ENCODE data around the gene MB.

Gene MB

GRCh38 chr22:35648066-35649025, 31.2 kb upstream of the MB start, which contains the start of gene APOL6:
APOL6 (plus strand) TSS chr22:35648446; CDS start chr22:35656426, 7,980 bp downstream.
- TF ChIP-seq, protein P1, sequence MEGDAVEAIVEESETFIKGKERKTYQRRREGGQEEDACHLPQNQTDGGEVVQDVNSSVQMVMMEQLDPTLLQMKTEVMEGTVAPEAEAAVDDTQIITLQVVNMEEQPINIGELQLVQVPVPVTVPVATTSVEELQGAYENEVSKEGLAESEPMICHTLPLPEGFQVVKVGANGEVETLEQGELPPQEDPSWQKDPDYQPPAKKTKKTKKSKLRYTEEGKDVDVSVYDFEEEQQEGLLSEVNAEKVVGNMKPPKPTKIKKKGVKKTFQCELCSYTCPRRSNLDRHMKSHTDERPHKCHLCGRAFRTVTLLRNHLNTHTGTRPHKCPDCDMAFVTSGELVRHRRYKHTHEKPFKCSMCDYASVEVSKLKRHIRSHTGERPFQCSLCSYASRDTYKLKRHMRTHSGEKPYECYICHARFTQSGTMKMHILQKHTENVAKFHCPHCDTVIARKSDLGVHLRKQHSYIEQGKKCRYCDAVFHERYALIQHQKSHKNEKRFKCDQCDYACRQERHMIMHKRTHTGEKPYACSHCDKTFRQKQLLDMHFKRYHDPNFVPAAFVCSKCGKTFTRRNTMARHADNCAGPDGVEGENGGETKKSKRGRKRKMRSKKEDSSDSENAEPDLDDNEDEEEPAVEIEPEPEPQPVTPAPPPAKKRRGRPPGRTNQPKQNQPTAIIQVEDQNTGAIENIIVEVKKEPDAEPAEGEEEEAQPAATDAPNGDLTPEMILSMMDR (IDR thresholded peaks at IDR 0.05), result no peak
- no peak for TF ChIP-seq ZFX (IDR thresholded peaks at IDR 0.05; ENCODE audit: borderline replicate concordance)
- H3K27ac ChIP-seq, result no peak within 1 kb of the TSS

- no peak for TF ChIP-seq ZFX (IDR thresholded peaks at IDR 0.05; ENCODE audit: borderline replicate concordance)
- TF ChIP-seq, protein P1 (IDR thresholded peaks at IDR 0.05), result no peak
- H3K27ac ChIP-seq, result no peak overlapping the region
Measured at GRCh38 chr22:35645646-35646045, 28.5 kb upstream of the MB start.

- no peak overlapping the region for H3K27ac ChIP-seq
- TF ChIP-seq ZFX (IDR thresholded peaks at IDR 0.05; ENCODE audit: borderline replicate concordance), result no peak
- TF ChIP-seq, protein P1 (IDR thresholded peaks at IDR 0.05), result no peak
Measured at GRCh38 chr22:35643991-35644390, 26.9 kb upstream of the MB start.

DNA sequence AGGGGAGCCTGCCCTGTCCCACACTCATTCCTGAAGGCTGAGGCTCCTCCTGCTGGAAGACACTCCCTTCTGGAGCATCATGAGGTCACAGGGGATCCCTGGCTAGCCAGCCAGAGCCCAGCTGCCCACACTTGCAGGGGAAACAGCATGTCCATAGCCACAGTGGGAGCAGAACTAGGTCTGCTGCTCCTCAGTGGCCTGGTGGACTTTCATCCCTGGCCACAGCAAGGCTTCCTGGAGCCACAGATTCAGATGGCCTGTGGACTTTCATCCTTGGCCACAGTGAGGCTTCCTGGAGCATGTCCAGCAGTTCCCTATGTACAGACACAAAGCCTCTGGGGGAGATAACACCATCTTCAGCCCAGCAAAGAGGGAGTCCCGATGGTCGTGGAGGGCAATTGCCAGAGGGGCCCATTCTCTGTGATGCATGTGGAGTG, 25.2 kb upstream of the MB start:
- TF ChIP-seq ZFX (IDR thresholded peaks at IDR 0.05; ENCODE audit: borderline replicate concordance), result no peak
- TF ChIP-seq, protein P1 (IDR thresholded peaks at IDR 0.05), result no peak
- H3K27ac ChIP-seq, result no peak overlapping the region

GRCh38 chr22:35641494-35642120, 24.5 kb upstream of the MB start:
- no peak for TF ChIP-seq ZFX (IDR thresholded peaks at IDR 0.05; ENCODE audit: borderline replicate concordance)
- TF ChIP-seq, protein P1 (IDR thresholded peaks at IDR 0.05), result no peak
- no peak overlapping the region for H3K27ac ChIP-seq

- TF ChIP-seq, protein P1 (IDR thresholded peaks at IDR 0.05), result no peak
- no peak for TF ChIP-seq ZFX (IDR thresholded peaks at IDR 0.05; ENCODE audit: borderline replicate concordance)
- no peak overlapping the region for H3K27ac ChIP-seq
Measured at GRCh38 chr22:35638410-35638809, 21.3 kb upstream of the MB start.

- no peak overlapping the region for H3K27ac ChIP-seq
- TF ChIP-seq, protein P1 (IDR thresholded peaks at IDR 0.05), result no peak
- TF ChIP-seq ZFX (IDR thresholded peaks at IDR 0.05; ENCODE audit: borderline replicate concordance), result no peak
Measured at GRCh38 chr22:35638001-35638400, 20.9 kb upstream of the MB start.
